Liver (tissue), 3 donors: Measurements from ENCODE around the gene ACER2.

Source experiments
- RAD21 ChIP-seq, 2 donors: IDR thresholded peaks; 2 replicates each; pipeline ENCODE4 v1.6.1; 2016; ENCODE audit warnings: antibody characterized with exemption in 2 of 2, mild to moderate bottlenecking in 2 of 2
- TF ChIP-seq, protein P1 (sequence below): fragments of 150-350 bp; IDR thresholded peaks from 2 replicates; pipeline ENCODE4 v1.5.1; 2017; ENCODE audit warnings: improper control_type of control experiment, low read depth, low read length; ENCODE audit not compliant: missing input control
- donor health status: healthy.
- donor health status: healthy.

DNA sequence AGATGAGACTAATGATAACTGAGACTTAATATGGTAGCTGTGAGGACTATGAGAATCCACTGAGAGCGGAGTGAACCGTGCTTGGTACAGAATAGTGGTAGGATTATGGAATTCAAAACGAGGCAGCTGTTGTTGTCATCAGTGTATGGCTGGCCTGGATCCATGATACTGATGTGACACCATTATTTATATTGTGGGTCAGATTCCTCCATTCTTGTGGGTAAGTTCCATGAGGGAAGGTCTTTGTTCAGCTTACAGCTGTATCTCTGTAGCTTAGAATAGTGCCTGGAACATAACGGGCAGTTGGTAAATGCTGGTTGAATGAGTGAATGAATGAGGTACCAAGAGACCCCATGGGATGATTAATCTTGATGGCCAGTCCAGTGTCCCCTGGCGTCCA lies 61.8 kb downstream of the ACER2 start:
- TF ChIP-seq, protein P1, sequence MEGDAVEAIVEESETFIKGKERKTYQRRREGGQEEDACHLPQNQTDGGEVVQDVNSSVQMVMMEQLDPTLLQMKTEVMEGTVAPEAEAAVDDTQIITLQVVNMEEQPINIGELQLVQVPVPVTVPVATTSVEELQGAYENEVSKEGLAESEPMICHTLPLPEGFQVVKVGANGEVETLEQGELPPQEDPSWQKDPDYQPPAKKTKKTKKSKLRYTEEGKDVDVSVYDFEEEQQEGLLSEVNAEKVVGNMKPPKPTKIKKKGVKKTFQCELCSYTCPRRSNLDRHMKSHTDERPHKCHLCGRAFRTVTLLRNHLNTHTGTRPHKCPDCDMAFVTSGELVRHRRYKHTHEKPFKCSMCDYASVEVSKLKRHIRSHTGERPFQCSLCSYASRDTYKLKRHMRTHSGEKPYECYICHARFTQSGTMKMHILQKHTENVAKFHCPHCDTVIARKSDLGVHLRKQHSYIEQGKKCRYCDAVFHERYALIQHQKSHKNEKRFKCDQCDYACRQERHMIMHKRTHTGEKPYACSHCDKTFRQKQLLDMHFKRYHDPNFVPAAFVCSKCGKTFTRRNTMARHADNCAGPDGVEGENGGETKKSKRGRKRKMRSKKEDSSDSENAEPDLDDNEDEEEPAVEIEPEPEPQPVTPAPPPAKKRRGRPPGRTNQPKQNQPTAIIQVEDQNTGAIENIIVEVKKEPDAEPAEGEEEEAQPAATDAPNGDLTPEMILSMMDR = no peak
- no peak for TF ChIP-seq RAD21 (IDR thresholded peaks at IDR 0.05)
